Amygdala (tissue), 56 donors: ENCODE data around the gene CKMT2.
A peak's percentile ranks its signal among the peaks of the same experiment; 100 is the strongest.
"Not testable (repeated sequence)": the region's sequence is repeated elsewhere in the genome, so short reads cannot be mapped to it uniquely, and the experiment has no call there.

Source experiments
- DNase-seq, 56 donors: peaks; one replicate each; lab custom pipeline; 2025; lab: John Stamatoyannopoulos, UW

Gene CKMT2

GRCh38 chr5:81246697-81247096, 13.6 kb downstream of the CKMT2 start:
- peak in 1 of 56 donors; percentile 14 for DNase-seq

- peak in 1 of 56 donors; percentile 36 for DNase-seq
Measured at GRCh38 chr5:81247441-81247972, 14.4 kb downstream of the CKMT2 start.

- no peak for DNase-seq
Measured at GRCh38 chr5:81249240-81249639, 16.1 kb downstream of the CKMT2 start.

GRCh38 chr5:81250004-81250403, 16.9 kb downstream of the CKMT2 start:
- DNase-seq, result no peak

- DNase-seq, result peak in 2 of 56 donors; percentile 11 to 41
Measured at GRCh38 chr5:81251922-81252321, 18.8 kb downstream of the CKMT2 start.

- no peak for DNase-seq
Measured at GRCh38 chr5:81252904-81253303, 19.8 kb downstream of the CKMT2 start.

- DNase-seq, result no peak
Measured at GRCh38 chr5:81253875-81254274, 20.8 kb downstream of the CKMT2 start.

GRCh38 chr5:81254886-81255559, 21.9 kb downstream of the CKMT2 start:
- DNase-seq, result no peak

GRCh38 chr5:81256766-81257165, 23.6 kb downstream of the CKMT2 start:
- no peak for DNase-seq

GRCh38 chr5:81262796-81263195, 29.7 kb downstream of the CKMT2 start:
- DNase-seq, result not testable (repeated sequence)

GRCh38 chr5:81265101-81265500, 32.0 kb downstream of the CKMT2 start:
- no peak for DNase-seq

GRCh38 chr5:81268521-81269196, 35.5 kb downstream of the CKMT2 start:
- DNase-seq, result no peak

GRCh38 chr5:81269751-81270393, 36.8 kb downstream of the CKMT2 start:
- DNase-seq, result no peak

- not testable (repeated sequence) for DNase-seq
Measured at GRCh38 chr5:81270394-81271027, 37.4 kb downstream of the CKMT2 start.

- DNase-seq, result no peak
Measured at GRCh38 chr5:81283976-81284375, 50.9 kb downstream of the CKMT2 start.

GRCh38 chr5:81286059-81286617, 53.0 kb downstream of the CKMT2 start:
- no peak for DNase-seq

GRCh38 chr5:81288021-81288433, 54.9 kb downstream of the CKMT2 start:
- no peak for DNase-seq

- DNase-seq, result no peak
Measured at GRCh38 chr5:81290146-81290545, 57.0 kb downstream of the CKMT2 start.

- DNase-seq, result no peak
Measured at GRCh38 chr5:81292130-81292529, 59.0 kb downstream of the CKMT2 start.

- not testable (repeated sequence) for DNase-seq
Measured at GRCh38 chr5:81294021-81294420, 60.9 kb downstream of the CKMT2 start.

GRCh38 chr5:81297531-81297930, 64.4 kb downstream of the CKMT2 start:
- no peak for DNase-seq
